Tibial nerve (tissue), 4 donors: Measurements from ENCODE around the gene IGF2R.
A peak's percentile ranks its signal among the peaks of the same experiment; 100 is the strongest.

Experiments used
- CTCF ChIP-seq, 5 experiments: fragments of 200-600 bp in 3 of 5; fragments of 450-650 bp in 2 of 5; sonication (generic) in 3 of 5; IDR thresholded peaks; one replicate each; pipeline ENCODE4 v1.5.1; 2016 to 2019; ENCODE audit warnings: antibody characterized with exemption in 5 of 5, mild to moderate bottlenecking in 3 of 5, moderate library complexity in 2 of 5
- EP300 ChIP-seq, 2 donors: sonication (generic); formaldehyde crosslinking; IDR thresholded peaks; one replicate each; pipeline ENCODE4 v1.6.1; 2017; ENCODE audit warnings: antibody characterized with exemption in 2 of 2, mild to moderate bottlenecking in 1 of 2
- POLR2A ChIP-seq, 2 donors: fragments of 450-650 bp; IDR thresholded peaks; one replicate each; pipeline ENCODE4 v1.6.1; 2017; ENCODE audit warnings: antibody characterized with exemption in 2 of 2, mild to moderate bottlenecking in 2 of 2, moderate library complexity in 2 of 2

GRCh38 chr6:159941286-159942113 lies 27.4 kb upstream of the IGF2R start:
- TF ChIP-seq POLR2A (IDR thresholded peaks at IDR 0.05), result no peak
- peak; percentile 14 to 36 (median 26) for TF ChIP-seq CTCF (IDR thresholded peaks at IDR 0.05)
- peak in 1 of 2 donors; percentile 16 for TF ChIP-seq EP300 (IDR thresholded peaks at IDR 0.05)
